ENCODE results near the gene SET.

SET gene

GRCh38 chr9:128728298-128728697 lies 39.3 kb downstream of the SET start:
- DNase-seq: no peak

DNA sequence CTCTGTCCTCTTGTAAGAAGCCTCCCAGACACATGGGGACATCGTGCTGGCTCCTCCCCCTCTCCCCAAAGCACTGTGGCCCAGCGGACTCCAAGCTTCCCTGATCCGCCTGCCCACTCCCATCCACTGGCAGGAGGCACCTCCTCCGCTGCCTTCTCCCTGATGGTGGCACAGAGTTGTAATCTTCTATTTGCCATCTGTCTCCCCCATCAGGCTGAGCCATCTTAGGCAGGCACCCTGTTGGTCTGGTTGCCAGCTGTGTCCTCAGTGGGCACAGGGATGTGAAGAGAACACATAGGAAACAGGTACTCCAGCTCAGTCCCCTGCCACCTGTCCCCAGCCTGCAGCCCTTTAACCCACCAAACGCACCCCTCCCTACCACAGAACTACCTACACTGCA lies 40.3 kb downstream of the SET start:
- DNase-seq: no peak

DNA sequence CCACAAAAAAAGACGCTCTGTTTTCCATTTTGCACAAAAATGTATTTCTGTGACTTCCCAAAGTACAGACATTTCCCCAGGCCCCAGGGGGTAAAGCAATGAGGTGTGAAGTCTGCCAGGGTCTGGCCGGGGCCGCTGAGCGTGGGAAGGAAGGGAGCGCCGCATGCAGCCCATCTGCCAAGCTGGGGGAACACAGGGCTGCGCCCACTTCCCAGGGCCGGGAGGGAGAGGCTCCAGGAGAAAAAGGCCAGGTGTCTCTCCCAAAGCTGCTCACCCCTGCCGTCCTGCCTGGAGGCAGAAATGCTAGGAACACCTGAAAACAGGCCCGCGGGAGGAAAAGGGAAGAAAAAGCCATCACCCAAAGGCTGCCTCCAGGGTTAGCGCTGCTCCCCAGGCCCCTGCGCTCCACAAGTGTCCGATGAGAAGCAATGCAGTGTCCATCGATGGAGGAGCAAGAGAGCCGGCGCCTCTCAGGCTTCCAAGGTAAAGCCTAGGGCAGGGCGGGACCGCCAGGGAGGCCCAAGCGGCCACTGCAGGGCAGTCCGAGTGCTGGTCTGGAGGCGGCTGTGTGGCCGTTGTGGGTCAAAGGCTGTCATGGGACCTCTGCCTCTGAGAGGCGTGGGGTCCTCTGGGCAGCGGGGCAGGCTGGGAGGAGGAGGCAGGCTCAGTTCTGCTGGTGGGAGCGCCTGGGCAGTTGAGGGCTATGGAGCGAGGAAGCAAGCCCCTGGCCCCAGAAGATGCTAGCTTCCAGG lies 40.9 kb downstream of the SET start:
- no peak for DNase-seq

GRCh38 chr9:128731093-128731492 lies 42.1 kb downstream of the SET start:
- DNase-seq: no peak

GRCh38 chr9:128731691-128732090 lies 42.7 kb downstream of the SET start:
- no peak for DNase-seq

DNA sequence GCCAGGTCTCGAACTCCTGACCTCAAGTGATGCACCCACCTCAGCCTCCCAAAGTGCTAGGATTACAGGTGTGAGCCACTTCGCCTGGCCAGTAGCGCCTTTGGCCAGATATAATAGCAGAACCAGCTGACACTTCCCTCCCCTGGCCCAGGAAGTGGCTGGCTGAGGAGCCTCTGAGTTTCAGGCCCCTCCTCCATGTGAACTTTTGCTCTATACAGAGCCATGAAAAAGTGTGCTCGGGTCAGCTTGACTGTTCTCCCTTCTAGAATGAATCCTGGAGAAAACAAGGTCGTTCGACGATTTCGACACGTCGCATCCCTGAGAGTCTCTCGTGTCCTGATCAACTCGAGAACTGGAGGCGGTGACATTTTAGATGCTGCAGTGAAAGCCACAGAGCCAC lies 43.6 kb downstream of the SET start:
- DNase-seq: no peak

GRCh38 chr9:128733256-128733655 lies 44.2 kb downstream of the SET start:
- DNase-seq: peak in 33 of 51 donors; percentile 7 to 61 (median 32)

- DNase-seq: peak in 20 of 51 donors; percentile 10 to 55 (median 28)
Measured at GRCh38 chr9:128735373-128735772, 46.4 kb downstream of the SET start.

DNA sequence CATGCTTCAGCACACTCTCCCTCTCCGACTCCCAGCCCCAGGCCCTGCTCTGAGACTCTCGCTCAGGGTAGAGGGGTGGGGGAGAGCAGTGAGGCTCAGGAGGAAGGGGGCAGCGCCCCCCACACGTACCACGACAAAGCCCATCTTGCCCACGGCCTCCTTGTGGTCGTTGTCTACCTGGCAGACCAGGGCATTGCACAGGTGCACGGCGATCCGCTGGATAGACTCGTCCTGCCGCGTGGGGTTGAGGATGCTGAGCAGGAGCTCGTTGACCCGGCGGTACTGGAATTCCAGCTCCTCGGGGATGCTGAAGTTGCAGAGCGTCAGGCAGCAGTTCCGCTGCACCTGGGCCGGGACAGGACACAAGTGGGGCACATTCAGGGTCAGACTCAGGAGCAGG lies 53.4 kb downstream of the SET start:
- no peak for DNase-seq

GRCh38 chr9:128743421-128743820 lies 54.4 kb downstream of the SET start:
- no peak for DNase-seq
